HUES64 (cell line): ENCODE data around the gene RPP25L. TPM values are rescaled to one million over a fixed set of nuclear protein-coding genes. Genes with fewer than 3 reads are reported as not detected.

Source experiments
- H3K27ac ChIP-seq: 2 replicates; pipeline ENCODE4 v1.7.0; 2013; ENCODE audit warnings: low read depth, low read length, inconsistent platforms
- H3K27me3 ChIP-seq: 2 replicates; pipeline ENCODE4 v1.6.1; 2013; ENCODE audit warnings: mild to moderate bottlenecking, low read length; ENCODE audit not compliant: insufficient read depth
- H3K36me3 ChIP-seq: 2 replicates; pipeline ENCODE4 v1.6.1; 2013; ENCODE audit warnings: mild to moderate bottlenecking, low read length; ENCODE audit not compliant: insufficient read depth
- H3K4me1 ChIP-seq: 2 replicates; pipeline ENCODE4 v1.6.1; 2013; ENCODE audit warnings: mild to moderate bottlenecking, low read length, moderate library complexity; ENCODE audit not compliant: insufficient read depth
- H3K4me3 ChIP-seq: 2 replicates; pipeline ENCODE4 v1.5.1; 2013; ENCODE audit warnings: mild to moderate bottlenecking, low read length, moderate library complexity
- H3K9ac ChIP-seq: 2 replicates; pipeline ENCODE4 v1.6.1; 2013; ENCODE audit warnings: mild to moderate bottlenecking, low read depth, low read length
- H3K9me3 ChIP-seq: 2 replicates; pipeline ENCODE4 v1.6.1; 2013; ENCODE audit warnings: low read depth, low read length; ENCODE audit not compliant: insufficient read depth
- WGBS: fragments of 150-250, 120-280 bp; methylation state at CpG from one replicate; pipeline ENCODE4 v1.1.7; 2013; ENCODE audit warnings: missing lambda C conversion rate; 5-methylcytosine and 5-hydroxymethylcytosine counted together
- polyA plus RNA-seq, 2 experiments: library from polyadenylated mRNA; stranded (reverse); fragments of 50-300 nt; gene quantifications; one replicate each; pipeline ENCODE4 v1.2.3, GENCODE V29; 2013

RPP25L gene
- polyA plus RNA-seq (2013, experiment 1 of 2), result 21.0 TPM
- polyA plus RNA-seq (2013, experiment 2 of 2), result 22.1 TPM

- Histone ChIP-seq H3K9me3 (no peaks in the 10 kb centered on the region), H3K27ac (peak within 1 kb of the TSS; percentile 54), H3K4me3 (peak within 1 kb of the TSS; percentile 89), H3K9ac (peak within 1 kb of the TSS; percentile 91), H3K36me3 (0 out of 2 replicates have a peak, but pooled peaks cover under 1% of the 10 kb centered on the region), H3K27me3 (peaks cover 9% of the 10 kb centered on the region), H3K4me1 (0 out of 2 replicates have a peak, but pooled peaks cover 5% of the 10 kb centered on the region)
- 2% methylated on average over 77 of the region's 77 CpGs for WGBS
These were observed at the start of gene RPP25L for GRCh38 chr9:34611811-34612787. TSS of gene RPP25L (minus strand) at chr9:34612097. CDS start at chr9:34611296, 801 bp downstream.

- WGBS, result 91% methylated on average over 8 of the region's 8 CpGs
These were observed 47.8 kb upstream of the RPP25L start for GRCh38 chr9:34659592-34660253.

DNA sequence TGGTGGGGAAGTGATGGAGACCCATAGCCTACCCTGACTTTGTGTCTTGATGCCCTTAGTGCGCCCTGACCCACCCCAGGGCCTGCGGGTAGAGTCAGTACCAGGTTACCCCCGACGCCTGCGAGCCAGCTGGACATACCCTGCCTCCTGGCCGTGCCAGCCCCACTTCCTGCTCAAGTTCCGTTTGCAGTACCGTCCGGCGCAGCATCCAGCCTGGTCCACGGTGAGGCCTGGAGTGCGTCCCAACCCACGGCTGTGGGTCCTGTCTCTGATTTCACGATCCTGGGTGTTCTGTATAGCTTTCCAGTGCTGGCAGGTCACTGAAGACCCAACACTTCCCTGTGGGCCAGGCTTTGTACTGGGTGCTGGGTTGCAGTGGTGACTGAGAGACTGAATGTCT is 46.6 kb upstream of the RPP25L start:
- WGBS, result 94% methylated on average over 14 of the region's 14 CpGs
- Histone ChIP-seq H3K4me3 (no peak overlapping the region), H3K9ac (no peak overlapping the region), H3K27me3 (no peaks in the 10 kb centered on the region), H3K36me3 (no peaks in the 10 kb centered on the region), H3K27ac (no peak overlapping the region), H3K9me3 (no peaks in the 10 kb centered on the region), H3K4me1 (peaks cover 6% of the 10 kb centered on the region)

More at GRCh38 chr9:34659592-34660253, 47.8 kb upstream of the RPP25L start:
- Histone ChIP-seq H3K4me3 (no peak overlapping the region), H3K9me3 (no peaks in the 10 kb centered on the region), H3K27ac (no peak overlapping the region), H3K9ac (no peak overlapping the region), H3K36me3 (no peaks in the 10 kb centered on the region), H3K4me1 (peaks cover 4% of the 10 kb centered on the region), H3K27me3 (no peaks in the 10 kb centered on the region)

DNA sequence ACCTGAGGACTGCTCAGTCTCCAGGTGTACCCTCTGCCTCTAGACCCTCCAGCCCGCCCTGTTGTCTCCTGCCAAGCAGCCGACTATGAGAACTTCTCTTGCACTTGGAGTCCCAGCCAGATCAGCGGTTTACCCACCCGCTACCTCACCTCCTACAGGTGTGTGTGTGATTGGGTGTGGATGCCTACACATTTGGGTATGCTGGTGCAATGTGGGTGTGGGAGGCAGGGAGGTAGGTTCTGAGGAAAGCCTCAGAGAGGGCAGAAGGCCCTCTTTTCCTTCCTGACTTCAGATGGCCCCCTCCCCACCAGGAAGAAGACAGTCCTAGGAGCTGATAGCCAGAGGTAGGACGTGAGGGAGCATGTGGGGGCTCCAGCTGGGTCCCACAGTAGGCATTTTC is 45.1 kb upstream of the RPP25L start:
- no peaks in the 10 kb centered on the region for H3K9me3 ChIP-seq
- WGBS, result 95% methylated on average over 5 of the region's 5 CpGs
- H3K4me1 ChIP-seq, result peaks cover 19% of the 10 kb centered on the region
- H3K4me3 ChIP-seq, result no peak overlapping the region
- no peak overlapping the region for H3K9ac ChIP-seq
- no peak overlapping the region for H3K27ac ChIP-seq
- no peaks in the 10 kb centered on the region for H3K36me3 ChIP-seq
- no peaks in the 10 kb centered on the region for H3K27me3 ChIP-seq

GRCh38 chr9:34655394-34655793 is 43.5 kb upstream of the RPP25L start:
- Histone ChIP-seq H3K9me3 (no peaks in the 10 kb centered on the region), H3K9ac (no peak overlapping the region), H3K4me1 (peaks cover 19% of the 10 kb centered on the region), H3K27me3 (no peaks in the 10 kb centered on the region), H3K4me3 (no peak overlapping the region), H3K36me3 (peaks cover 2% of the 10 kb centered on the region; the same call in 1 of the 2 replicates), H3K27ac (no peak overlapping the region)
- WGBS, result 66% methylated on average over 5 of the region's 5 CpGs

DNA sequence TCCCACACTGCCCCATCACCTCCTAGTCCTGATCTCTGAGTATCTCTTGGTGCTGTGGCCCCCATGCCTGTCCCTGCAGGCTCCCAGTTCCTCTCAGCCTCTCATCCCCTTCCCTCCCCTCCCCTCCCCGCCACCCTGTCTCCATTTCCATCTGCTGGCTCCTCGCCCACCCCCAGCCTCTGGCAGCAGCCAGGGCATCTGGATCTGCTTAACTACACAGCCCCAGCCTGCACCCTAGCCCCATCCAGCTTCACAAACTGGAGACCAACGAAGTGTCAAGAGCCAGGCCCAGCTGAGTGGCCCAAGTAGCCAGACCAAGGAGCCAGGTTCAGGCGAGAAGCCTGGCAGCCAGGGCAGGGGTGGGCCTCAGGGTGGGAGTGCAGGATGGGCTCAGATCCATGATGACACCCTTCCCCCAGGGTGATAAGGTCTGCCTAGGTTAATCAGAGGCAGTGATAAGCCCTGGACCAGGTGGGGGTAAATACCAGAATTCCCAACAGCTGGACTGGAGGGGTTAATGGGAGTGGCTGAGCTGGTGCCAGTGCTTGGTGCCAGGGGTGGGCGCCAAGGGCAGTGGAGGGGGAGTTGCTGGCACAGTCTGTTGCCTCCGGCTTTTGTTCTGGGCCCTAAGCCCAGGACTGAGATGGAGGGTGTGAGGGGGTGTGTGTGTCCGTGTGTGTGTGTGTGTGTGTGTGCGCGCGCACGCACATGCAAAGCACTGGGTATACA is 42.6 kb upstream of the RPP25L start:
- H3K4me3 ChIP-seq, result no peak overlapping the region
- 76% methylated on average over 7 of the region's 11 CpGs for WGBS

DNA sequence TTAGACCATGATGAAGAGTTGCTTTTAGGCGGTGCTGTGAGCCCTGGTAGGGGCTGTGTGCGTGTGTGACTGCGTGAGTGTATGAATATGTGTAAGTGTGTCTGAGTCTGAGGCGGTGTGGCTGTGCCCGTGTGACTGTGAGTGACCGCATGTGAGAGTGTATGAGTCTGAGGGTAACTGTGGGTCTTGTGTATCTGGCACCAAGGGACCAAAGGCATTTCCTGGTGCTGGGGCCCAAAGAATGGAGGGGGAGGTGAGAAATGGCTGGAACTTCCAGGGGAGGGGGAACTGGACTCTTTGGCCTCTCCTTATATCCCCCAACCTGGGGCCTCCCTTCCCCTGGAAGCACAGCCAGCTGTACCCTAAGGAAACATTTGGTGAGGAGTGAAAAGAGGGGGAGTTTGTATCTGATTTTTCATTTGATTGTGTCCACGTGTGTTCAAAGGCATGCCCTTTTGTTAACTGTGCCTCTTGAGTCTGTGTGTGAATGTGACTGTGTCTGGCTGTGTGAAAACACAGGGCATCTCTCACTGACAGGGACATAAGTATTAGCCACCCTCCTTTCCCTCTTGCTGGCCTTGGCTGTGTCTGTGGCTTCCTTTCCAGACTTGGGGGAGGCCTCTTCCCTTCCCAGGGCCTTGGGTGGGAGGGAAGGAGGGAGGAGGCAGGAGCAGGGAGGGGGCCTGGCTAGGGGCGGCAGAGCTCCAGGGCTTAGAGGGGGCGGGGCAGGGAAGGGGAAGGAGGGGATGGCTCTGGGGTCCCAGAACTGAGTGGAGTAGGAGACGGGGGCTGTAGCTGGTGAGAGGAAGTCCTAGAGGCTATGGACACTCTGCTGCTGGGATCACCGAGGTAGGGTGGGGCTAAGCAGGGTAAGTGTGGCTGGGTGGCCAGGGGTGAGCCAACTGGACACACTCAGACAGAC is 41.5 kb upstream of the RPP25L start:
- H3K9ac ChIP-seq, result no peak overlapping the region
- H3K9me3 ChIP-seq, result no peaks in the 10 kb centered on the region
- H3K27ac ChIP-seq, result no peak overlapping the region
- H3K4me3 ChIP-seq, result no peak overlapping the region
- H3K36me3 ChIP-seq, result peaks cover 22% of the 10 kb centered on the region
- H3K4me1 ChIP-seq, result peaks cover 19% of the 10 kb centered on the region
- no peaks in the 10 kb centered on the region for H3K27me3 ChIP-seq
- 64% methylated on average over 11 of the region's 11 CpGs for WGBS

More for the DNA sequence above, 42.6 kb upstream of the RPP25L start:
- no peak overlapping the region for H3K9ac ChIP-seq
- H3K27ac ChIP-seq, result no peak overlapping the region
- H3K9me3 ChIP-seq, result no peaks in the 10 kb centered on the region
- peaks cover 11% of the 10 kb centered on the region for H3K36me3 ChIP-seq
- peaks cover 19% of the 10 kb centered on the region for H3K4me1 ChIP-seq
- no peaks in the 10 kb centered on the region for H3K27me3 ChIP-seq

DNA sequence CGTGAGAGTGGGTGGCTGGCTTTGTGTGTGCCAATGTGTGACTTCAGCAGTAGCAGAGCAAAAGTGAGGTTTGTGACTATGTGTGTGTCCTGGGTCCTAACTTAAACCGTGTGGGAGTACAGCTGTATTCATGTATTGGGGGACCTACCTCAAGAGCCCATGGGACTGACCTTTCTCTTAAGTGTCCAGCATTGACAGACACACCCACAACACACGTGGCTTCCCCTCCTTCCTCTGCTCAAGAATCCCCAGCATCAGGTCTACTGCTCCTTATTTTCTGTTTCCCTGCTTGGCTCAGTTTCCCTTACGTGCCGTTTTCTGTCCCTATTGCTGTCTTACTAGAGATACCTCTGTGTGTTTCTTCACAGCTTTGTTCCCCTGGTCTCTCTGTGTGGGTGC is 40.7 kb upstream of the RPP25L start:
- H3K4me1 ChIP-seq, result peaks cover 23% of the 10 kb centered on the region
- WGBS, result 67% methylated on average over 5 of the region's 5 CpGs
- H3K27me3 ChIP-seq, result no peaks in the 10 kb centered on the region
- no peak overlapping the region for H3K27ac ChIP-seq
- no peak overlapping the region for H3K9ac ChIP-seq
- H3K9me3 ChIP-seq, result no peaks in the 10 kb centered on the region
- H3K4me3 ChIP-seq, result peak overlapping the region; percentile 27
- peaks cover 24% of the 10 kb centered on the region for H3K36me3 ChIP-seq

GRCh38 chr9:34651876-34652601 is 40.1 kb upstream of the RPP25L start, which contains the start of gene IL11RA:
TSS of gene IL11RA (plus strand) at chr9:34652185. CDS start at chr9:34655218, 3,033 bp downstream.
- H3K27me3 ChIP-seq, result no peaks in the 10 kb centered on the region
- 5% methylated on average over 22 of the region's 24 CpGs for WGBS
- peak within 1 kb of the TSS; percentile 45; the same call in 1 of the 2 replicates for H3K9ac ChIP-seq
- H3K4me1 ChIP-seq, result peaks cover 27% of the 10 kb centered on the region
- no peak within 1 kb of the TSS for H3K27ac ChIP-seq
- peak within 1 kb of the TSS; percentile 57 for H3K4me3 ChIP-seq
- no peaks in the 10 kb centered on the region for H3K9me3 ChIP-seq
- peaks cover 24% of the 10 kb centered on the region for H3K36me3 ChIP-seq
